Measurements from ENCODE around the gene PRR30.

PRR30 gene

DNA sequence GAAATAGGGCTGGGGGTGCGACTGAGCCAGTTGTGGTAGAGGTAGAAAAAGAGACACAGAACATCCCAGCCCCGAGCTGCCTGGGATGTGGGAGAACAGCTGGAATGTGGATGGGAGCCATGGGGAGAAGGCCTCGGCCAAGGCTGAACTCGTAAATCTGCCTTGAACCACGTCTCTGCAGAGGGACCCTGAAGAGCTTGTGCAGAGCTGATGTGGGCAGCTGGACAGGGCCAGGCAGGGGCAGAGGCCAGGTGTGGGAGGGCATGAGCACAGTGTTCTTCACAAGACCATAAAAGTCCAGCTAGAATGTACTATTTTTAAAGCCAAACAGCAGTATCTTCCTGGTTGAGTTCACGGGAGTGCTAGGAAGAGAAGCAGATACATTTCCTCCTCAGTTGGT lies 15.3 kb upstream of the PRR30 start:
- no peak overlapping the region for H3K4me3 ChIP-seq (replicated peaks in 1 of 2; ENCODE audit: low read depth in 2 of 2, low read length in 2 of 2)
- TF ChIP-seq, protein P1, sequence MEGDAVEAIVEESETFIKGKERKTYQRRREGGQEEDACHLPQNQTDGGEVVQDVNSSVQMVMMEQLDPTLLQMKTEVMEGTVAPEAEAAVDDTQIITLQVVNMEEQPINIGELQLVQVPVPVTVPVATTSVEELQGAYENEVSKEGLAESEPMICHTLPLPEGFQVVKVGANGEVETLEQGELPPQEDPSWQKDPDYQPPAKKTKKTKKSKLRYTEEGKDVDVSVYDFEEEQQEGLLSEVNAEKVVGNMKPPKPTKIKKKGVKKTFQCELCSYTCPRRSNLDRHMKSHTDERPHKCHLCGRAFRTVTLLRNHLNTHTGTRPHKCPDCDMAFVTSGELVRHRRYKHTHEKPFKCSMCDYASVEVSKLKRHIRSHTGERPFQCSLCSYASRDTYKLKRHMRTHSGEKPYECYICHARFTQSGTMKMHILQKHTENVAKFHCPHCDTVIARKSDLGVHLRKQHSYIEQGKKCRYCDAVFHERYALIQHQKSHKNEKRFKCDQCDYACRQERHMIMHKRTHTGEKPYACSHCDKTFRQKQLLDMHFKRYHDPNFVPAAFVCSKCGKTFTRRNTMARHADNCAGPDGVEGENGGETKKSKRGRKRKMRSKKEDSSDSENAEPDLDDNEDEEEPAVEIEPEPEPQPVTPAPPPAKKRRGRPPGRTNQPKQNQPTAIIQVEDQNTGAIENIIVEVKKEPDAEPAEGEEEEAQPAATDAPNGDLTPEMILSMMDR (IDR thresholded peaks at IDR 0.05; ENCODE audit: low read depth, low read length) = no peak
- DNase-seq (ENCODE audit: low read depth in 2 of 2) = no peak

DNA sequence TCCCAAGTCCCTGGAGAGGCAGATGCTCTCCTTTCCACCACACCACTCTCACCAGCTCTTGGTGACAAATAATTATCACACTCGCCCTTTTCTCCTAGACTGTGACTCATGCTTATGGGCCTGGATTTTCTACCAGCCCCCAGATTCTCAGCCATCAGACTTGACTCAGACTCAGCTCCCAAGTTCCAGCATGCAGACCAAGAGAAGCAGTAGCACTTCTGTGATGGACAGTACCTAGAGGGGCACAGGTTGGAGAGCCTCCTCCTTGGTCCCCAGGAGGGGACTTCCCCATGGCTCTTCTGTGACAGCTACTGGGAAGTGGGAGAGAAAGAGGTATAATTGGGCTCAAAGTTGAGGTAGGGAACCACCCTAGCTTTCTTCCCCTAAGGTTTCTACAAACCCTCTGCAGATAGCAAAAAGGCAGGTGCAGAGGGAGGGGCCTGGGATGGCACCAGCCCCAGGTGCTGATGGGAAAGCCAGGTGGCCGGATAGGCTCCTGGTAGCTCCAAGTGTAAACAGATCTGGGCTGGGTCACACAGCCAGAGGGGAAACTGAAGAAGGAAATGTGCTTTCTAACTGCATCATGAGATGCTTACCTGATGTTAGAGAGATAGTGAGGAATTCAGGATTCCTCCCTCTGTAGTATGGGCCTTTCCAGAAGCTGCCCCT lies 13.7 kb upstream of the PRR30 start:
- peak in 1 of 2 donors; percentile 37 for DNase-seq (ENCODE audit: low read depth in 2 of 2)
- H3K4me3 ChIP-seq (replicated peaks in 1 of 2; ENCODE audit: low read depth in 2 of 2, low read length in 2 of 2) = no peak overlapping the region
- TF ChIP-seq, protein P1 (IDR thresholded peaks at IDR 0.05; ENCODE audit: low read depth, low read length) = no peak

DNA sequence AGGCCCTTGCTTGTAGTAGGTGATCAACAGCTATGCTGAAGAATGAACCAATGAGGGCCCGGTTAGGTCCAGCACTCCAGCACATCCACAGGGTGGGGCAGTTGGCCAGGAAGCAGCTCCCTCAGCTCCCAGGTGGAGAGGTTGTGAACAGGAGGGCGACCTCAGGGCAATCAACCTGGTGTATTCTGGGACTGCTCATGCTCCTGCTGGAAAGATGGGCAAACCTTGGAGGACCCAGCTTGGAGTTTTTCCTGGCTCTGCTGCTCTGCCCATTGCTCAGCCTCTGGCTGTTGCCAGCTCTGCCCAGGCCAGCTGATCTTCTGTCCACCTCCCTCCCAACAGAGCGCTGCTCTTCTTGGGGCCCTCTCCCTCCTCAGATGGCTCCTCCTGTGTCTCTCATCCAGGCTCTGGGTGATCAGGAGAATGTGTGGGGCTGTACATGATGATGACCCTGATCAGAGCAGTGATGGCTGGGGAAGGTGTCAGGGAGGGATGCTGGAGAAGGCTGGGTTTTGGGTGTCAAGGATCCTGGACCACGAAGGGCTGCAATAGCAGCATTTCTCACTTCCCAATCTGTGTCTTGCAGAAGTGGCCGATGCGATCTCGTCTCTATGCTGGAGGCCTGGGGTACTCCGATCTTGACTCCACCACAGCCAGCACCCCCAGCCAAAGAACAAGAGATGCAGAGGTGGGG lies 13.0 kb upstream of the PRR30 start:
- TF ChIP-seq, protein P1 (IDR thresholded peaks at IDR 0.05; ENCODE audit: low read depth, low read length) = no peak
- H3K4me3 ChIP-seq (replicated peaks in 1 of 2; ENCODE audit: low read depth in 2 of 2, low read length in 2 of 2) = no peak overlapping the region
- DNase-seq (ENCODE audit: low read depth in 2 of 2) = no peak

DNA sequence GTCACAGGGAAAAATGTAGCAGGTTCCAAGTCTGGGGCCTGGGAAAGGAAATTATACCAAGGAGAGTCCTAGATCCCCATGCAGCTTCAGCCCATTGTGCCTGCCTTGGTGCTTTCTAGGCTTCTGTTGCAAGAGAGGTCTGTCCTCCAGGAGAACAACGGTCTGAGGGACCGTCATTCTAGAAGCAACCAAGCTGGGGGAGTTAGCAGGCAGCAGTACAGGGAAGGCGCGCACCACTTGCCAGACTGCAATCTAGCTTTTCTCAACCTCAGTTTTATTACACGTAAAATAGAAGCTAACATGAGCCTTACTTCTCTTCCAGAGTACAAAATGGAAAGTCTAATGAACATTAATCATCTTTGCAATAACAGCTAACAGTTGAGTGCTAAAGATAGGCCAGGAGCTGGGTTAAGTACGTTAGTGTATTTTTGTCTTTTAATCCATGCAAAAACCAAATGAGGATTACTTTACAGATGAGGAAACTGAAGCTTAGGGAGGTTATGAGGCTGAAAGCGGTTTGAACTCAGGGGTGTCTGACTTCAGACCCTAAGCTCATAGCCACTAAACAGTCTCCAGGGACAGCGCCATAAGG lies 11.5 kb upstream of the PRR30 start:
- TF ChIP-seq, protein P1 (IDR thresholded peaks at IDR 0.05; ENCODE audit: low read depth, low read length) = no peak
- DNase-seq (ENCODE audit: low read depth in 2 of 2) = no peak
- no peak overlapping the region for H3K4me3 ChIP-seq (replicated peaks in 1 of 2; ENCODE audit: low read depth in 2 of 2, low read length in 2 of 2)

DNA sequence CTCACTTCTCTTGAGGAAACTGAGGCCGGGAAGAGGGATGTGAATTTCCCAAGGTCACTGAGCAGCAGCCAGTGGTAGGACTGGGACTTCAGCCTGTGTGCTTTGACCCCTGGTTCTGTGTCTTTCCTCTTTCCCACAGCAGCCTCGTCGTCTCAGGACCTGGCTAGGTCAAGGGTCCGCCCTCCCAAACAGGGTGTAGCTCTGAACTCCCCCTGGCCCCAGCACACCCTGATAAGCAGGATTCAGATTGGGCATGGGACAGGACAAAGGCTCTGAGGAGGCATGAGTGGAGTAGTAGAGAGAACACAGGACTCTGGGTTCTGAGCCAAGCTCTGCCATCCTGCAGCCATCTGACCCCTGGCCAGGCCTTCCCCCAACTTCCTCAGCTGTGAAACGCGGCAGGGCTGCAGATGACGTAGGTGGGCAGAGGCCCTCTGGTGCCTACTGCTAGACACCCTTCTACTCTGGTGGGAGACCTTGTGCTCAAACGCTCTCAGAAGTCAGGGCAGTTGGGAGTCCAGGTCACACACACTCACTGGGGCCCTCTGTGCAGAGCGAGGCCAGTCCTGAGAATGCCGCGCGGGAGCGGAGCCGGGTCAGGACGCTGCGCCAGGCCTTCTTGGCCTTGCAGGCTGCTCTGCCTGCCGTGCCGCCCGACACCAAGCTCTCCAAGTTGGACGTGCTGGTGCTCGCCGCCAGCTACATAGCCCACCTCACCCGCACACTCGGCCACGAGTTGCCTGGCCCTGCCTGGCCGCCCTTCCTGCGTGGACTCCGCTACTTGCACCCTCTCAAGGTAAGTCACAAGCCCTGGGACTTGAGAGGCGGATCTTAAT lies 10.6 kb upstream of the PRR30 start:
- DNase-seq (ENCODE audit: low read depth in 2 of 2) = no peak
- TF ChIP-seq, protein P1 (IDR thresholded peaks at IDR 0.05; ENCODE audit: low read depth, low read length) = no peak
- no peak overlapping the region for H3K4me3 ChIP-seq (replicated peaks in 1 of 2; ENCODE audit: low read depth in 2 of 2, low read length in 2 of 2)

DNA sequence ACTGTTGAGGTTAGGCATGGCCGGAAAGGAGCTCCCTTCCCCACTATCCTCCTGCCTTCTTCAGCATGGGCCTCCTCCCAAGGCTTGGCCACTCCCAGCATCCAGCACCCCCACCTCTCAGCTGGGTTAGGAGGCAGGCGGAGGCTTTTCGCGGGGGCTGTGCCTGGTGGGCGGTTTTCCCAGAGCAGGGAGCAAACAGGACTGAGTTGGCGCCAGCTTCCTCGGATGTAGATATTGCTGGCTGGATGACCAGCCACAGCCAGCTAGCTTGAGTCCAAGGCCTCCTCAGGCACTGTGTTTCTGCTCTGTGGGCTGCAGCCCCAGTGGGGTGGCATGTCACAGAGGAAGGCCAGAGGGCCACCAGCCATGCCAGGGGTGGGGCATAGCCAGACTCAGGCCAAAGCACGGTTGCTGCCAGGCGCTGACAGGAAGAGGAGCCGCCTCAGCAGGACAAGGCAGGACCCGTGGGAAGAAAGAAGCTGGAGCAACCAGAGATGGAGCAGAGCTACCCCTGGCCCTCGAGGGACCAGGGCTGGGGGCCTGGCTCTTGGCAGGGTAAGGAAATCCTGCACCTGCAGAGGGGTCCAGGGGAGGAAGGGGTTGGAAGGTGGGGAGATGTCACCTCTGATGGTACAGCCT lies 9.7 kb upstream of the PRR30 start, which contains the start of gene TCF23:
TSS of gene TCF23 (plus strand) at position 204 of the 639 bp plus-strand sequence. CDS start at position 334, 130 bp downstream.
- no peak within 1 kb of the TSS for H3K4me3 ChIP-seq (replicated peaks in 1 of 2; ENCODE audit: low read depth in 2 of 2, low read length in 2 of 2)
- TF ChIP-seq, protein P1 (IDR thresholded peaks at IDR 0.05; ENCODE audit: low read depth, low read length) = no peak
- DNase-seq (ENCODE audit: low read depth in 2 of 2) = peak in 1 of 2 donors; percentile 66

Data from cardiac fibroblast (primary cell).